Fibroblast of mammary gland (primary cell): ENCODE measurements around the gene PERM1.

Experiments
- DNase-seq: peaks from one replicate; pipeline ENCODE4 v3.0.0-alpha.2; 2010; ENCODE audit warnings: low read depth
- H3K4me3 ChIP-seq: 2 replicates; pipeline ENCODE4 v1.5.1; 2011; ENCODE audit warnings: low read depth, mild to moderate bottlenecking, low read length, moderate library complexity; ENCODE audit not compliant: control insufficient read depth
- TF ChIP-seq, protein P1 (sequence below): conservative IDR thresholded peaks from 2 replicates; pipeline ENCODE4 v1.5.1; 2011; ENCODE audit warnings: low read depth, low read length, inconsistent platforms; ENCODE audit not compliant: control insufficient read depth, insufficient read depth

Gene PERM1

DNA sequence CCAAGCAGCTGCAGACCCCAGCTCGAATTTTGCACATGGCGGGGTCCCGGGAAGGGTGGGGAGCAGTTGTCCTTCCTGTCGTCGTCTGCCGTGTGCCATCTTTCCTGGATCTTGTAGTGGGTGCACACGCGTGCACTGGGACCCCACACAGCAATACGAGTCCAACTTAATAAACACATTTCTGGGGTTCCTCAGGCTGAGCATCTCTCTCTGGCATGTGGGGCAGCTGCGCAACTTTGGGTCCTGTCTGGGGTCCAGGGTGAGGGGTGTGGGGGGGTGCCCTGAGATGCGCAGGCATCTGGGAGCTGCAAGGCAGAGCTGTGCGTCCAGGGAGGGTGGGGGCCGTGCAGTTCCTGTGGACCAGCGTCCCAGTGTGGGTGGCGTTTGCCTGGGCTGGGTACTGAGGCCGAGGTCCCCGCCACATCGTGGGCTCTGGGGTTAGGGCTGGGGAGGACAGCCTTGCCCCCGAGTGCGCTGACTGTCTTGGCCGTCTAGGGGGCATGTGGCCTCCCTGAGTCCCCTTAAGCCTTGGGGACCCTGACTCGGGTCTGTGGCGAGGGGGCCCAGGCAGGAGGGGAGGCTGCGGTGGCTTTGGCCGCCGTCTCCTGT lies 16.3 kb downstream of the PERM1 start:
- no peak for DNase-seq
- TF ChIP-seq, protein P1, sequence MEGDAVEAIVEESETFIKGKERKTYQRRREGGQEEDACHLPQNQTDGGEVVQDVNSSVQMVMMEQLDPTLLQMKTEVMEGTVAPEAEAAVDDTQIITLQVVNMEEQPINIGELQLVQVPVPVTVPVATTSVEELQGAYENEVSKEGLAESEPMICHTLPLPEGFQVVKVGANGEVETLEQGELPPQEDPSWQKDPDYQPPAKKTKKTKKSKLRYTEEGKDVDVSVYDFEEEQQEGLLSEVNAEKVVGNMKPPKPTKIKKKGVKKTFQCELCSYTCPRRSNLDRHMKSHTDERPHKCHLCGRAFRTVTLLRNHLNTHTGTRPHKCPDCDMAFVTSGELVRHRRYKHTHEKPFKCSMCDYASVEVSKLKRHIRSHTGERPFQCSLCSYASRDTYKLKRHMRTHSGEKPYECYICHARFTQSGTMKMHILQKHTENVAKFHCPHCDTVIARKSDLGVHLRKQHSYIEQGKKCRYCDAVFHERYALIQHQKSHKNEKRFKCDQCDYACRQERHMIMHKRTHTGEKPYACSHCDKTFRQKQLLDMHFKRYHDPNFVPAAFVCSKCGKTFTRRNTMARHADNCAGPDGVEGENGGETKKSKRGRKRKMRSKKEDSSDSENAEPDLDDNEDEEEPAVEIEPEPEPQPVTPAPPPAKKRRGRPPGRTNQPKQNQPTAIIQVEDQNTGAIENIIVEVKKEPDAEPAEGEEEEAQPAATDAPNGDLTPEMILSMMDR, result no peak
- H3K4me3 ChIP-seq, result no peak overlapping the region

GRCh38 chr1:964691-965525 lies 17.0 kb downstream of the PERM1 start:
- no peak for DNase-seq
- no peak overlapping the region for H3K4me3 ChIP-seq
- TF ChIP-seq, protein P1, result no peak

DNA sequence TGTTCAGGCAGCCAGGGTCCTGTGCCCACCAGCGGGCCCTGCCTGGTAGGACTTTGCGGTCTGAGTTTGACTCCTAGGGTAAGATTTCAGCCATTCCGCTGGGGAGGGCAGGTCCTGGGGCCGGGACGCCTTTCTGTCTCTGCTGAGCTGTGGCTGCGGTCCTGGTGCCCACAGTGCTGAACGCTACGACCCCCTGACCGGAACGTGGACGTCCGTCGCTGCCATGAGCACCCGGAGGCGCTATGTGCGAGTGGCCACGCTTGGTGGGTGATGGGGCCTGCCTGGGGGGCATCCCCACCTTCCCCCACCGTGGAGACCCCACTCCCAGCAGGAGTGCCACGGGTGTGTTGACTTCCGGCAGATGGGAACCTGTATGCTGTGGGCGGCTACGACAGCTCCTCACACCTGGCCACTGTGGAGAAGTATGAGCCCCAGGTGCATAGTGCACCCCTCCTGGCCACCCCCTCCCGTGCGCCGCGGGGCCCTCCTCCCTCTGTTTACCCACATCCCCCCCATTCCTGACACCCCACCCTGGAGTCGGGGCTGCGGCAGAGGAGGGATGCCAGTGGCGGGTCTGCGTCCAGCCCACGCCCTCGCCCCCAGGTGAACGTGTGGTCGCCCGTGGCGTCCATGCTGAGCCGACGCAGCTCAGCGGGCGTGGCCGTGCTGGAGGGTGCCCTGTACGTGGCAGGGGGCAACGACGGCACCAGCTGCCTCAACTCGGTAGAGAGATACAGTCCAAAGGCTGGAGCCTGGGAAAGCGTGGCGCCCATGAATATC lies 18.0 kb downstream of the PERM1 start:
- no peak for DNase-seq
- no peak overlapping the region for H3K4me3 ChIP-seq
- TF ChIP-seq, protein P1, result no peak

DNA sequence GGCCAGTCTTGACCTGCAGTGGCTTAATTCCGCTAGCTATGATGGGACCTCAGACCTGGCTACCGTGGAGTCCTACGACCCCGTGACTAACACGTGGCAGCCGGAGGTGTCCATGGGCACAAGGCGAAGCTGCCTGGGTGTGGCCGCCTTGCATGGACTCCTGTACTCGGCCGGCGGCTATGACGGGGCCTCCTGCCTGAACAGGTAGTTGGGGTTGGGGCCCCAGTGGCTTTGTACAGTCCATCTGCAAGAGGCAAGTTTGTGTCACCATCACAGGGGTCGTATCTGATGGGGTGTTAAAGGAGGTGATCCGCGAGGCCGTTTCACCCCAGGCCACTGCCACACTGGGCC lies 18.6 kb downstream of the PERM1 start:
- DNase-seq, result no peak
- TF ChIP-seq, protein P1, result no peak
- no peak overlapping the region for H3K4me3 ChIP-seq

GRCh38 chr1:962381-963300 lies 19.3 kb downstream of the PERM1 start:
- TF ChIP-seq, protein P1, result no peak
- no peak overlapping the region for H3K4me3 ChIP-seq
- no peak for DNase-seq

- TF ChIP-seq, protein P1, result no peak
- DNase-seq, result no peak
- peak overlapping the region; percentile 38 for H3K4me3 ChIP-seq
Observed at GRCh38 chr1:961132-961669, 20.7 kb downstream of the PERM1 start.
